IMR-90 (cell line): ENCODE measurements around the gene ENOX1. TPM values are rescaled to one million over a fixed set of nuclear protein-coding genes. Genes with fewer than 3 reads are reported as not detected.

ENCODE experiments used
- ATAC-seq: fragments of 200-7000 bp; cut with Tn5 transposase; 2 replicates; pipeline ENCODE4 v1.9.1; 2020; ENCODE audit warnings: low read depth, mild to moderate bottlenecking, moderate library complexity
- BruUV-seq: library from RNA; stranded (reverse); fragments of 400-500 nt; replicated peaks from 2 replicates; lab custom pipeline; 2021; lab: Mats Ljungman, UMichigan
- CTCF ChIA-PET: fragments of 300-600 bp; formaldehyde crosslinking; extraction: SDS; loops from one replicate; lab custom pipeline; 2021; ENCODE audit warnings: antibody characterized with exemption; lab: Yijun Ruan, JAX
- POLR2A ChIA-PET: fragments of 300-600 bp; sonication (Branson Sonifier 250); formaldehyde crosslinking; loops from one replicate; lab custom pipeline; 2022; ENCODE audit warnings: antibody characterized with exemption; ENCODE audit not compliant: unreplicated experiment; lab: Charles Lee
- DNase-seq: peaks from one replicate; pipeline ENCODE4 v3.0.0; 2013
- H2AFZ ChIP-seq: replicated peaks from 2 replicates; pipeline ENCODE3; 2013; ENCODE audit warnings: low read length, mild to moderate bottlenecking; ENCODE audit not compliant: poor library complexity
- H2AK5ac ChIP-seq: 2 replicates; pipeline ENCODE4 v1.6.1; 2013; ENCODE audit warnings: low read depth, low read length, inconsistent platforms
- H2AK9ac ChIP-seq: replicated peaks from 2 replicates; pipeline ENCODE3; 2013; ENCODE audit warnings: mild to moderate bottlenecking, low read depth, low read length, moderate library complexity; ENCODE audit not compliant: poor library complexity
- H2BK120ac ChIP-seq: 2 replicates; pipeline ENCODE4 v1.6.1; 2013; ENCODE audit warnings: low read depth, low read length, inconsistent platforms
- H2BK15ac ChIP-seq: 3 replicates; pipeline ENCODE4 v1.6.1; 2013; ENCODE audit warnings: low read depth, low read length, inconsistent platforms
- H2BK20ac ChIP-seq: 2 replicates; pipeline ENCODE4 v1.6.1; 2013; ENCODE audit warnings: low read depth, mild to moderate bottlenecking, inconsistent platforms, low read length, moderate library complexity
- H2BK5ac ChIP-seq: 2 replicates; pipeline ENCODE4 v1.6.1; 2013; ENCODE audit warnings: mild to moderate bottlenecking, low read depth, low read length, inconsistent platforms; ENCODE audit not compliant: poor library complexity, severe bottlenecking
- H3K14ac ChIP-seq: replicated peaks from 2 replicates; pipeline ENCODE4 v1.6.1; 2013; ENCODE audit warnings: low read depth, low read length, inconsistent platforms
- H3K18ac ChIP-seq: 2 replicates; pipeline ENCODE4 v1.6.1; 2013; ENCODE audit warnings: low read depth, low read length, control low read depth
- H3K23ac ChIP-seq: 2 replicates; pipeline ENCODE4 v1.6.1; 2013; ENCODE audit warnings: low read depth, low read length, inconsistent platforms
- H3K27ac ChIP-seq: 2 replicates; pipeline ENCODE4 v1.5.1; 2013; ENCODE audit warnings: mild to moderate bottlenecking, control low read depth, low read length; ENCODE audit not compliant: insufficient read depth
- H3K27me3 ChIP-seq: 2 replicates; pipeline ENCODE4 v1.6.1; 2013; ENCODE audit warnings: low read length; ENCODE audit not compliant: control insufficient read depth, insufficient read depth
- H3K36me3 ChIP-seq: 2 replicates; pipeline ENCODE4 v1.6.1; 2013; ENCODE audit warnings: low read length, mixed read lengths; ENCODE audit not compliant: control insufficient read depth, insufficient read depth
- H3K4ac ChIP-seq: 2 replicates; pipeline ENCODE4 v1.6.1; 2013; ENCODE audit warnings: low read depth, low read length, inconsistent platforms
- H3K4me1 ChIP-seq: 2 replicates; pipeline ENCODE4 v1.6.1; 2013; ENCODE audit warnings: low read length, mixed read lengths; ENCODE audit not compliant: control insufficient read depth, insufficient read depth
- H3K4me2 ChIP-seq: 2 replicates; pipeline ENCODE4 v1.6.1; 2013; ENCODE audit warnings: low read depth, mild to moderate bottlenecking, control low read depth, low read length, moderate library complexity
- H3K4me3 ChIP-seq: 2 replicates; pipeline ENCODE4 v1.5.1; 2013; ENCODE audit warnings: low read depth, mild to moderate bottlenecking, control low read depth, low read length, moderate library complexity; ENCODE audit not compliant: insufficient read depth
- H3K56ac ChIP-seq: 2 replicates; pipeline ENCODE4 v1.6.1; 2013; ENCODE audit warnings: low read length, inconsistent platforms; ENCODE audit not compliant: insufficient read depth; ENCODE audit errors: extremely low read depth
- H3K79me1 ChIP-seq, 2 experiments: 2 replicates each; pipeline ENCODE4 v1.6.1; 2013; ENCODE audit warnings: low read length in 2 of 2, inconsistent platforms in 1 of 2, low read depth in 1 of 2
- H3K9ac ChIP-seq: 2 replicates; pipeline ENCODE4 v1.6.1; 2013; ENCODE audit warnings: low read depth, low read length, control low read depth
- H3K9me1 ChIP-seq: 2 replicates; pipeline ENCODE4 v1.6.1; 2013; ENCODE audit warnings: low read length, inconsistent platforms; ENCODE audit not compliant: insufficient read depth
- H3K9me3 ChIP-seq: 2 replicates; pipeline ENCODE4 v1.6.1; 2013; ENCODE audit warnings: low read length; ENCODE audit not compliant: control insufficient read depth, insufficient read depth
- H4K20me1 ChIP-seq: 2 replicates; pipeline ENCODE4 v1.6.1; 2013; ENCODE audit warnings: low read length, inconsistent platforms; ENCODE audit not compliant: insufficient read depth
- H4K5ac ChIP-seq: 2 replicates; pipeline ENCODE4 v1.6.1; 2013; ENCODE audit warnings: mild to moderate bottlenecking, low read depth, low read length, control low read depth
- H4K8ac ChIP-seq, 2 experiments: 2 replicates each; pipeline ENCODE4 v1.6.1; 2013; ENCODE audit warnings: low read depth in 2 of 2, low read length in 2 of 2, control low read depth in 1 of 2, inconsistent platforms in 1 of 2
- H4K91ac ChIP-seq: 2 replicates; pipeline ENCODE4 v1.6.1; 2013; ENCODE audit warnings: low read depth, low read length, inconsistent platforms; ENCODE audit not compliant: insufficient read depth
- BHLHE40 ChIP-seq: fragments of 150-350 bp; IDR thresholded peaks from 2 replicates; pipeline ENCODE4 v1.6.1; 2016; ENCODE audit warnings: mild to moderate bottlenecking, low read depth, low read length
- MXI1 ChIP-seq: IDR thresholded peaks from 2 replicates; pipeline ENCODE4 v1.6.1; 2012; ENCODE audit warnings: low read depth, mild to moderate bottlenecking, low read length, moderate library complexity, borderline replicate concordance
- SMC3 ChIP-seq: fragments of 150-350 bp; IDR thresholded peaks from 2 replicates; pipeline ENCODE4 v1.6.1; 2016; ENCODE audit warnings: low read depth, mild to moderate bottlenecking, antibody characterized with exemption, low read length, moderate library complexity
- WGBS, 2 experiments: methylation state at CpG; one replicate each; pipeline versions ENCODE4 v1.1.5 to v1.1.7; 2013; ENCODE audit warnings: missing lambda C conversion rate in 2 of 2; ENCODE audit not compliant: insufficient read length in 1 of 2; ENCODE audit errors: extremely low coverage in 2 of 2; 5-methylcytosine and 5-hydroxymethylcytosine counted together
- dilution Hi-C: fragments of 300-500 bp; cut with HindIII; formaldehyde crosslinking; loops from one replicate; pipeline ENCODE4 v1.14.3; 2018; ENCODE audit warnings: low sequenced_read_pairs; ENCODE audit not compliant: unreplicated experiment
- in situ Hi-C: fragments of 300-500 bp; cut with MboI; formaldehyde crosslinking; loops from 3 replicates; pipeline ENCODE4 v1.14.3; 2019; ENCODE audit warnings: low sequenced_read_pairs, inconsistent platforms, mixed read lengths
- intact Hi-C: fragments of 100-400 bp; cut with micrococcal nuclease; formaldehyde crosslinking; loops from 2 replicates; pipeline ENCODE4 v1.10.0; 2022
- polyA plus RNA-seq, 3 experiments: library from polyadenylated mRNA; depleted of rRNA; stranded (reverse); fragments of >200 nt; gene quantifications; 2 replicates each; pipeline ENCODE4 v1.2.3, GENCODE V29; 2012; ENCODE audit warnings: low replicate concordance in 1 of 3
- total RNA-seq: library from RNA; depleted of rRNA; stranded (reverse); fragments of >200 nt; gene quantifications from 2 replicates; pipeline ENCODE4 v1.2.3, GENCODE V29; 2012

The ENOX1 gene
- total and polyA plus RNA-seq, 2 of the 4 experiments (the other 2 are of a cell fraction): 0.99 to 1.3 TPM

DNA sequence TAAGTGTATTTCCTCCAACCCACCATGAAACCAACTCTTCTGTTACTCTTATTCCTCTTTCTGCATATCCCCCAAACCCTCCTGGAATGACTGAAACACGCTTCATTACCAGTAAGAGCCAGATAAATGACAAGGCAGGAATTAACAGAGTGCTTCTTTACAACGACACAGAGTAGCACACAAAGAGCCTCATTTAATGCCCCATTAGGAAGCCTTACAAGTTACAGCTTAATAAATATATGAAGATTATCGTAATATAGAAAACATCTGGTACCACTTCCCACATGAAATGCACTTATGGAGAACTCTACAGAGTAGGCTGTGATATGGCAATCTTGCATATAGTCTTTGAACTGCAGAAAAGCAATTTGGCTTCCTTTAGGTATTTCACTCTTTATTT, 116.8 kb downstream of the ENOX1 start:
- Histone ChIP-seq H3K23ac (no peak overlapping the region), H3K9me3 (no peaks in the 10 kb centered on the region), H3K4me3 (no peak overlapping the region), H2AFZ (no peak overlapping the region), H3K56ac (no peak overlapping the region), H3K27me3 (peaks cover under 1% of the 10 kb centered on the region; the same call in 1 of the 2 replicates), H3K9me1 (no peaks in the 10 kb centered on the region), H3K18ac (no peak overlapping the region), H3K4ac (no peak overlapping the region), H4K8ac (no peak overlapping the region), H2BK20ac (no peak overlapping the region), H2AK5ac (no peak overlapping the region), H3K4me1 (peaks cover 1% of the 10 kb centered on the region), H2BK15ac (no peak overlapping the region), H3K27ac (no peak overlapping the region), H4K5ac (no peak overlapping the region), H2AK9ac (no peak overlapping the region), H2BK120ac (no peak overlapping the region), H2BK5ac (no peak overlapping the region), H3K14ac (no peak overlapping the region), H3K9ac (no peak overlapping the region), H4K91ac (no peak overlapping the region), H4K20me1 (no peaks in the 10 kb centered on the region), H3K36me3 (no peaks in the 10 kb centered on the region), H3K79me1 (no peaks in the 10 kb centered on the region), H3K4me2 (no peak overlapping the region)
- ChIA-PET POLR2A (no interaction called here), CTCF (no interaction called here)
- in situ Hi-C loops: no loop called here
- no CpG with 5 or more reads among the region's 3 CpGs for WGBS, 2 experiments
- dilution Hi-C loops: no loop called here
- DNase-seq (no peak), ATAC-seq (no peak)
- intact Hi-C loops: loop anchor here (5.0 kb wide), 1 partner anchor 1003 kb away; no protein-coding TSS in a partner anchor
- no peak for TF ChIP-seq MXI1
- TF ChIP-seq SMC3: no peak
- TF ChIP-seq BHLHE40: no peak
- BruUV-seq: no TSS peak
